ENCODE measurements around the gene ART5.

Gene ART5

GRCh38 chr11:3627291-3627690 lies 14.5 kb downstream of the ART5 start:
- TF ChIP-seq CTCF (conservative IDR thresholded peaks at IDR 0.05) (no peak), ZFX (IDR thresholded peaks at IDR 0.05) (no peak)
- no peak overlapping the region for H3K27ac ChIP-seq

- no peak for TF ChIP-seq CTCF (conservative IDR thresholded peaks at IDR 0.05)
- no peak for TF ChIP-seq ZFX (IDR thresholded peaks at IDR 0.05)
- H3K27ac ChIP-seq: no peak overlapping the region
Measured at GRCh38 chr11:3626250-3626960, 15.4 kb downstream of the ART5 start.

- no peak overlapping the region for H3K27ac ChIP-seq
- no peak for TF ChIP-seq CTCF (conservative IDR thresholded peaks at IDR 0.05)
- TF ChIP-seq ZFX (IDR thresholded peaks at IDR 0.05): no peak
Measured at GRCh38 chr11:3623767-3624458, 17.9 kb downstream of the ART5 start.

GRCh38 chr11:3623121-3623520 lies 18.7 kb downstream of the ART5 start:
- no peak for TF ChIP-seq ZFX (IDR thresholded peaks at IDR 0.05)
- no peak for TF ChIP-seq CTCF (conservative IDR thresholded peaks at IDR 0.05)
- H3K27ac ChIP-seq: no peak overlapping the region

- no peak for TF ChIP-seq ZFX (IDR thresholded peaks at IDR 0.05)
- TF ChIP-seq CTCF (conservative IDR thresholded peaks at IDR 0.05): no peak
- H3K27ac ChIP-seq: no peak overlapping the region
Measured at GRCh38 chr11:3622521-3622920, 19.3 kb downstream of the ART5 start.

GRCh38 chr11:3617990-3618389 lies 23.8 kb downstream of the ART5 start:
- H3K27ac ChIP-seq: no peak overlapping the region
- TF ChIP-seq ZFX (IDR thresholded peaks at IDR 0.05) (no peak), CTCF (conservative IDR thresholded peaks at IDR 0.05) (no peak)

GRCh38 chr11:3616721-3617460 lies 24.9 kb downstream of the ART5 start:
- TF ChIP-seq ZFX (IDR thresholded peaks at IDR 0.05): no peak; the same call in 1 of the 2 replicates
- TF ChIP-seq CTCF (conservative IDR thresholded peaks at IDR 0.05): no peak
- H3K27ac ChIP-seq: no peak overlapping the region
